HG03520 (cell line): ENCODE data around the gene RPS16.
A peak's percentile ranks its signal among the peaks of the same experiment; 100 is the strongest.

Experiments
- ATAC-seq: cut with Tn5 transposase; IDR thresholded peaks from one replicate; pipeline ENCODE4 v1.9.1; 2021; ENCODE audit warnings: mild to moderate bottlenecking, moderate library complexity; ENCODE audit not compliant: unreplicated experiment

RPS16 gene

GRCh38 chr19:39408392-39409207 lies 27.1 kb downstream of the RPS16 start:
- no peak for ATAC-seq

- ATAC-seq: no peak
Observed at GRCh38 chr19:39407660-39408391, 27.9 kb downstream of the RPS16 start.

DNA sequence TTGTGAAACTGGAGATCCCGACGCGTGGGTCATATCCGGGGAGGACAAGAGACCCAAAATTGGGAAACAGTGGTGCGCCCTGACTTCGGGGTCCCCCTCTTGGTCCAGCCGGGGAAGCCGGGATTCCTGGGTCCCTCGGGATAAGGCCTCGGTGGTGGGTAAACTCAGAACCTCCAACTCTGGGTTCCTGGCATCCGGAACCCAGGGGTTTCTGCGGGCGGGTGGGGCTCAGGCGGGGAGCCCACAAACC lies 28.4 kb downstream of the RPS16 start:
- no peak for ATAC-seq

DNA sequence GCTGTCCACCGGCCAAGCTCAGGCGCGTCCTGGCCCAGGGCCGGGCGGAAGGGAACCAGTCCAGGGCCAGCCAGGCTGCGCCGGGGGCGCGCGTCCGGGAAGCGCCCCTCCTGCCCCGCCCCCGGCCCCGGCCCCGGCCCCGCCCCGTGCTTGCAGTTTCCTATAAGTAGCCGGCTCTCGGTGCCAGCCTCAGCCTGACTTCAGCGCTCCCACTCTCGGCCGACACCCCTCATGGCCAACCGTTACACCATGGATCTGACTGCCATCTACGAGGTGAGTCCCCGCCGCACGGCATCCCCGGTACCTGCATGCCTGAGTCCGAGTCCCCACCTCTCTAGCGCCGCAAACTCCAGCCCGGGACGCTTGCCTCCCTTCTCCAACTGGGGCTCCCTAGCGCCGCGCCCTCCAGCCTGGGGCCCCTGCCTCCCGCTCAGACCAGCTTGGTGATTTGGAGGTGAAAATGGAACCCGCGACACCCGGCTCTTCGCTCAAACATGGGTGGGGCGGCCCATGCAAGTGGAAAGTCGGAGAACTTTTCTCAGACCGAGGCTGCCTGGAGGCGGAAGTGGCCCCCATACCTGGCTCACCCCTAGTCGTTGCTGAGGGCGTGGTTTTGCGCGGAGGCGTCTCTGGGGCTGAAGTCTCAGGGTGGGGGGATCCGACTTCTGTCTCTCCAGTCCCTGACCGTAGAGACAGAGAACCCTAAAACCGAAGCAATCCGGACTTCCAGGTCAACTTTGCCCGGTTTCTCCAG lies 28.9 kb downstream of the RPS16 start, which contains the start of gene ZFP36:
Gene ZFP36 (plus strand): TSS at position 192 of the 754 bp plus-strand sequence. CDS start 58 bp downstream, at position 250.
- ATAC-seq: no peak

DNA sequence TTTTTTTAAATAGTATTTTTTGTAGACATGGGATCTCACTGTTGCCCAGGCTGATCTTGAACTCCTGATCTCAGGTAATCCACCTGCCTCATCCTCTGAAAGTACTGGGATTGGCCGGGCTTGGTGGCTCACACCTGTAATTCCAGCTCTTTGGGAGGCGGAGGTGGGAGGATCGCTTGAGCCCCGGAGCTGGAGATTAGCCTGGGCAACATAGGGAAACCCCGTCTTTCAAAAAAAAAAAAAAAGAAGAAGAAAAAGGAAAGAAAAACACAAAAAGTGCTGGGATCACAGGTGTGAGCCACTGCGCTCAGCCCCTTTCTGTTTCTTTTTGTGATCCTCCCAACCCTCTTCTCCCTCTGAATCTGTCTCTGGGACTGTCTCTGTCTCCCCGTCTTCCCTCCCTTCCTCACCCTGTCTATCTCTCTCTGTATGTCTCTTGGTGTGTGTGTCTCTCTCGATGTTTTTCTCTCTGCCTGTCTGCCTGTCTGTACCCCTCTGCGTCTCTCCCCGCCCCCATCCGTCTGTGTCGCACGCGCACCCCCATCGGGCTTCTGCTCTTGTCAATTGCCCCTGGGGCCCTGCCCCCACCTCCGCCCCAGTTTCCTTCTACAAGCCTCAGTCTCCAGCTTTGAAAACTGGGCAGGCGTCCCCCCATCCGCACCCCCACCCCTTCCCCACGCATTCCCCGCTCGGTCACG lies 29.6 kb downstream of the RPS16 start:
- no peak for ATAC-seq

DNA sequence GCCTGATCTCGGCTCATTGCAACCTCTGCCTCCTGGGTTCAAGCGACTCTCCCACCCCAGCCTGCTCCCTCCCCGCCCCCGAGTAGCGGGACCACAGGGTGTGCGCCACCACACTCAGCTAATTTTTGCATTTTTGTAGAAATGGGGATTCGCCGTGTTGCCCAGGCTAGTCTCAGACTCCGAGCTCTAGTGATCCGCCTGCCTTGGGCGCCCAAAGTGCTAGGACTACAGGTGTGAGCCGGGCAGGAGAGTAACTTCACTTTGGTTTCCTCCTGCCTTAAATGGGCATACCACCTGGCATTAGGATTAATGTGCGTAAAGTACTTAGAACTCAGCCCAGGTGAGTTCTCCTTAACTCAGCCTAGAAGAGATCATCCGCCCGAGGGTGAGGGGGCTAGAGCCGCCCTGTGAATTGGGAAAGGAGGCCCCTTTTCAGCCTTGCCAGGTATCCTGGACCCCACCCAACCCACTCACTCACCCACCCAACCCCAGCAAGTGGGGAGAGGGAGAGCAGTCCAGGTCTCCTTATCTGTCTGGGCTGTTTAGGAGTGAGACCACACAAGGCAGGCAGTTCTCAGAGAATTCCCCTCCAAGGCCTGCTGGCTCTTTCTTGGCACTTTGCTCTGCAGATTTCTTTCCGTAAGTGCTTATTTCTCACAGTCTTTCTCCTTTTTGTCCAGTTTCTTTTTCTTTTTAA lies 30.3 kb downstream of the RPS16 start:
- ATAC-seq: no peak

GRCh38 chr19:39403331-39404312 lies 32.1 kb downstream of the RPS16 start:
- no peak for ATAC-seq

GRCh38 chr19:39402346-39403300 lies 33.1 kb downstream of the RPS16 start:
- no peak for ATAC-seq

DNA sequence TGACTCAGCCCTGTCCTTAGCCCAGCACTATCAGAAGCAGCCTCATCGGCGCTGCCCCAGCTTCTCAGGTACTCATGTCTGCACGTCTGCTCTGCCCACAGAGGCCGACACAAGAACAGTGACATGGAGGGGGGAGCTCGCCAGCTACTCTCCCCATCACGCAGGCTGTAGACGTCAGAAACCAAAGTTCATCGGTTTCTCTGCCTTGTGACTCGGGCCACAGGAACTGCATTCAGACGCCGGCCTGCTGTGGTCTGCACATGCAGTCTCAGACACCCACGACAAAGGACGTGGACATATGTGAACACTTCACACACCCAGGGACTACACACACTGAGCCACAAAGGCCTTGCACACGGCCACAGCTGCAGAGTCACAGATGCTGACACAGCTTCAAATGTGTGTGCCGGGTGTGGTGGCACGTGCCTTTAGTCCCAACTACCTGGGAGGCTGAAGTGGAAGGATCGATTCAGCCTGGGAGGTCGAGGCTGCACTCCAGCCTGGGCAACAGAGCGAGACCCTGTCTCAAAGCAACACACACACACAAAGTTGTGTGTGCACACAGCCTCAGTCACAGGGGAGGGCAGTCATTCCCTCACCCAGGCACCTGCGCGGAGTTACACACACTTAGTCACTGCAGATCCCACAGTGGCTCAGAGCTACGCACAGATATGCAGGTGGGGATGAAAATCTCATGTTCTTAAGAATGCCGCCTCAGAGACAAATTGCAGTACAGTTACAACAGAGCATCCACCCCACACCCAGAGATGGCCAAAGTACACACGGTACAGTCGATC lies 34.0 kb downstream of the RPS16 start:
- ATAC-seq: no peak

- ATAC-seq: no peak
Observed at GRCh38 chr19:39401070-39401548, 34.6 kb downstream of the RPS16 start.

GRCh38 chr19:39400061-39400460 lies 35.7 kb downstream of the RPS16 start:
- ATAC-seq: no peak

DNA sequence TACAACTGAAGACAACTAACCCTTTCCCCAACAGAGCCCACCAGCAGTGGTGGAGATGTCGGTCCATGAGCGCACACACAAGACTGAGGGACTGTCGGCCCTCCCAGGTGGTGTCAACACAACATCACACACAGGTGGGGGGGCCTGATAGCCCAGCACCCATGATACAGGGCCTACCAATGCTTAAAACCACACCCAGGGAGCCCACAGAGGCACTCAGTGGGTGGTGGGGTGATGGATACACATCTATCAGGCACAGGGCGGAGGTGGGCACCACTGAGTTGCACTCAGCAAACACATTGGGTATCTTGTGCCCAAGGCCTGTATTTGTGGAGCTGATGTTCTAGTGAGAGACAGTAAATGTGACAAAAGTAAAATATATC lies 36.1 kb downstream of the RPS16 start:
- ATAC-seq: no peak

DNA sequence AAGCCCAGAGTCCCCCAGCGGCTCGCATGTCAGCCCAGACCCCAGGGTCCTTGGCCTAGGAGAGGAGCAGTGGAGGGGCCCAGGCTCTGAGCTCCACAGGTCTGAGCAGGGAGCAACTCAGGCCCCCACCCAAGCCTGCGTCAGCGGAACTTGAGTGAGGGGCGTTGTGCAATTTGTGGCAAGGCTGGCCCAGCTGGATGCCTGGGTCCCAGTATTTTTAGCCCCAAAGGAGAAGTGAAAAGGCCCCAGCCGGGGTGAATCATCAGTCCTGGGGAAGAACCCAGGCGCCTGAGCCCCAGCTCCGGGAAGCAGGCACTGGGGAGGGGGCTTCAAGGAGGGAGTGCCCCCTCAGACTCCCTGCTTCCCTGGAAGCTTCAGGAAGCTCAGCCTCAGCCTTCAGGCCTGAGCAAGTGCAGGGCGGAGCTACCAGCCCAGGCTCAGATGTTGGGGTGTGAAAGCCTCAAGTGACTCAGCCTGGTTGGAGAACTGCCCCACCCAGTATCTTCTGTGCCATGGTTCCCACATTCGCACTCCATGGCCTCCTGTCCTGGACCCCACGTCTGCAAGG lies 37.4 kb downstream of the RPS16 start:
- ATAC-seq: no peak

GRCh38 chr19:39397360-39398296 lies 38.1 kb downstream of the RPS16 start:
- ATAC-seq: peak; percentile 29

DNA sequence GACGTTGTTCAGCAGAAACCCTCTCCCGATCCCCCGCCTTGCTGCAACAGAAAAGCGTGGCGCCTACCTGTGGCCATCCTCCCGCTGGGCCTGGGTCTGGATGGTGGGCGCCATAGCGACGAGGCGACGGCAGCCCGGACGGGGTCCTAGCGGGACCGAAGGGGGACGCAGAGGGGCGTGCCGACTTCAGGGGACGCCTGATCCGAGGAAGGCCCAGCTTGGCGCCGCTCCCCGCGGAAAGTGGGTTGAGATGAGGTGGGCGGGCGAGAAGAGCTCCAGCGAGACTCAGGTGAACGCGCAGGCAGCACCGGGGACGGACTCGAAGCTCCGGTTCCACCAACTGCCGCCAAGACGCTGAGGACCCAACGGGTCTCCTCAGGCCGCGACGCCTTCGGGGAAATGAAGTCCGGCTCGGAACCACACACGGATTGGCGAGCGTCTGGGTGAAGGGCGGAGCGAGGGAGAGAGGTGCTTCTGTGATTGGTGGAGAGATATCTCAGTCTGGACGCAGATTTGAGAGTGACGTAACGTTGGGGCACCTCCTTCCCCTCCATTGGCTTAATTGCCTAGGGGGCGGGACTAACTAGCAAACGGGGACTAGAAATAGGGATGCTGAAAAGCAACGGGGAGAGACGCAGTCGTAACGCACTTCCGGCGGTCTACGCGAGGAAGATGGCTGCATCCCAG lies 44.9 kb downstream of the RPS16 start, which contains the start of the genes MED29 and PAF1:
Gene MED29 (plus strand): TSS at position 628 of the 687 bp plus-strand sequence. CDS start 45 bp downstream, at position 673.
Gene PAF1 (minus strand): TSS at position 356 of the 687 bp plus-strand sequence. CDS start 242 bp downstream, at position 114.
- ATAC-seq: peak; percentile 88
